AG04449 (cell line): ENCODE results near the gene ADAMTS15.
A peak's percentile ranks its signal among the peaks of the same experiment; 100 is the strongest.

Experiments used
- CTCF ChIA-PET: fragments of 350-600 bp; formaldehyde crosslinking; extraction: SDS; loops from one replicate; lab custom pipeline; 2021; ENCODE audit warnings: antibody characterized with exemption; lab: Yijun Ruan, JAX
- POLR2A ChIA-PET: fragments of 400-600, 350-600 bp; formaldehyde crosslinking; extraction: SDS; loops from one replicate; lab custom pipeline; 2020; ENCODE audit warnings: antibody characterized with exemption, inconsistent platforms; lab: Yijun Ruan, JAX
- DNase-seq: peaks from one replicate; pipeline ENCODE4 v3.0.0-alpha.2; 2010; ENCODE audit warnings: low read depth, low spot score
- H3K4me3 ChIP-seq: 2 replicates; pipeline ENCODE4 v1.5.1; 2011; ENCODE audit warnings: low read depth, mild to moderate bottlenecking, control low read depth, low read length
- TF ChIP-seq, protein P1 (sequence below): IDR thresholded peaks from one replicate; pipeline ENCODE4 v1.5.1; 2011; ENCODE audit warnings: mild to moderate bottlenecking, moderate library complexity, low read length, control low read depth, inconsistent platforms; ENCODE audit not compliant: insufficient read depth; ENCODE audit errors: missing control alignments

The ADAMTS15 gene

GRCh38 chr11:130429983-130430382 is 18.5 kb upstream of the ADAMTS15 start:
- CTCF ChIA-PET, result interaction anchor here (1.5 to 21.6 kb wide), 10 partner anchors 14 to 550 kb away, joined by 3 to 1136 read pairs (median 70); partner anchors contain the start of gene SNX19

GRCh38 chr11:130431331-130431773 is 17.1 kb upstream of the ADAMTS15 start:
- CTCF ChIA-PET, result interaction anchor here (0.6 to 21.6 kb wide), 36 partner anchors 10 to 548 kb away, joined by 3 to 1136 read pairs (median 5); partner anchors contain the start of genes ADAMTS15 and SNX19
- no peak for DNase-seq
- no peak overlapping the region for H3K4me3 ChIP-seq
- POLR2A ChIA-PET, result interaction anchor here (0.8 to 1.0 kb wide), 2 partner anchors 432 to 485 kb away, joined by 3 read pairs; partner anchors contain the start of gene SNX19
- TF ChIP-seq, protein P1, sequence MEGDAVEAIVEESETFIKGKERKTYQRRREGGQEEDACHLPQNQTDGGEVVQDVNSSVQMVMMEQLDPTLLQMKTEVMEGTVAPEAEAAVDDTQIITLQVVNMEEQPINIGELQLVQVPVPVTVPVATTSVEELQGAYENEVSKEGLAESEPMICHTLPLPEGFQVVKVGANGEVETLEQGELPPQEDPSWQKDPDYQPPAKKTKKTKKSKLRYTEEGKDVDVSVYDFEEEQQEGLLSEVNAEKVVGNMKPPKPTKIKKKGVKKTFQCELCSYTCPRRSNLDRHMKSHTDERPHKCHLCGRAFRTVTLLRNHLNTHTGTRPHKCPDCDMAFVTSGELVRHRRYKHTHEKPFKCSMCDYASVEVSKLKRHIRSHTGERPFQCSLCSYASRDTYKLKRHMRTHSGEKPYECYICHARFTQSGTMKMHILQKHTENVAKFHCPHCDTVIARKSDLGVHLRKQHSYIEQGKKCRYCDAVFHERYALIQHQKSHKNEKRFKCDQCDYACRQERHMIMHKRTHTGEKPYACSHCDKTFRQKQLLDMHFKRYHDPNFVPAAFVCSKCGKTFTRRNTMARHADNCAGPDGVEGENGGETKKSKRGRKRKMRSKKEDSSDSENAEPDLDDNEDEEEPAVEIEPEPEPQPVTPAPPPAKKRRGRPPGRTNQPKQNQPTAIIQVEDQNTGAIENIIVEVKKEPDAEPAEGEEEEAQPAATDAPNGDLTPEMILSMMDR, result peak; percentile 68

More at GRCh38 chr11:130429983-130430382, 18.5 kb upstream of the ADAMTS15 start:
- no peak for DNase-seq
- POLR2A ChIA-PET, result no interaction called here
- H3K4me3 ChIP-seq, result no peak overlapping the region
- TF ChIP-seq, protein P1, result no peak

DNA sequence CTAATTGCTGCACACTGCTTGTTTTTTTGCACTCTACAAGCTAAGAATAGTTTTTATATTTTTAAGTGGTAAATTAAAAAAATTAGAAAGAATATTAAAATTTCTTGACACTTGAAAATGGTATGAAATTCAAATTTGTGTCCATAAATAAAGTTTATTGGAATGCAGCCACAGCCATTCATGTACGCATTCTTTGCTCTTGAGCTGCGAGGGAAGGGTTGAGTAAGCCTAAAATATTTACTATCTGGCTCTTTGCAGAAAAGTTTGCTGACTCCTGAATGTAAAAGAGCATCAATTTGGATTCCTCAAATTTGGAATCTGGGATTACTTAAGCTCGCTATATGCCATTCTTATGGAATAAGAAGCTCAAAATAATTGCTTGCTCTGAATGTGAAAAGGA is 16.6 kb upstream of the ADAMTS15 start:
- POLR2A ChIA-PET, result interaction anchor here (0.8 to 1.0 kb wide), 2 partner anchors 431 to 485 kb away, joined by 3 read pairs; partner anchors contain the start of gene SNX19
- TF ChIP-seq, protein P1, result no peak
- no peak overlapping the region for H3K4me3 ChIP-seq
- DNase-seq, result no peak
- CTCF ChIA-PET, result interaction anchor here (0.6 to 21.6 kb wide), 33 partner anchors 8 to 1253 kb away, joined by 3 to 1136 read pairs (median 5); partner anchors contain the start of genes ADAMTS15 and SNX19

DNA sequence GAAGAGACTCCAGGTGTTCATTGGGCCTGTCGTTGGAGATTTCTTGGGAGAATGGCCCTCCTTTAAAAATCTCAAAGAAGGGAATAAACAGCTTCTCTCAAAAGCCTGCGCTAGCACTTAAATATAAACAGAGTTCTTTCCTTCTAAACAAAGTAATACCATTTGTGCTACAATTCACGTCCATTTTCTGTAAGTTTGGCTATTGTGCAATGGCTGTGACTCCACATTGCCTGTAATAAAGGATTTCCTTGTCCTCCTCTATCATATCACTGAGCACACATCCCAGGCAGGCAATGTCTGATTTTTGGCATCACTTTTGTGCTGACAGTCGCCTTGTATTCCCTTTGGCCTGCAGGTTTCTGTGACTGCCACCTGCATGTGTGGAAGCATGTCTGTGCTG is 15.1 kb upstream of the ADAMTS15 start:
- no peak for DNase-seq
- CTCF ChIA-PET, result interaction anchor here (0.8 to 21.6 kb wide), 29 partner anchors 9 to 548 kb away, joined by 3 to 1136 read pairs (median 7); partner anchors contain the start of genes ADAMTS15 and SNX19
- H3K4me3 ChIP-seq, result no peak overlapping the region
- POLR2A ChIA-PET, result no interaction called here
- TF ChIP-seq, protein P1, result no peak

DNA sequence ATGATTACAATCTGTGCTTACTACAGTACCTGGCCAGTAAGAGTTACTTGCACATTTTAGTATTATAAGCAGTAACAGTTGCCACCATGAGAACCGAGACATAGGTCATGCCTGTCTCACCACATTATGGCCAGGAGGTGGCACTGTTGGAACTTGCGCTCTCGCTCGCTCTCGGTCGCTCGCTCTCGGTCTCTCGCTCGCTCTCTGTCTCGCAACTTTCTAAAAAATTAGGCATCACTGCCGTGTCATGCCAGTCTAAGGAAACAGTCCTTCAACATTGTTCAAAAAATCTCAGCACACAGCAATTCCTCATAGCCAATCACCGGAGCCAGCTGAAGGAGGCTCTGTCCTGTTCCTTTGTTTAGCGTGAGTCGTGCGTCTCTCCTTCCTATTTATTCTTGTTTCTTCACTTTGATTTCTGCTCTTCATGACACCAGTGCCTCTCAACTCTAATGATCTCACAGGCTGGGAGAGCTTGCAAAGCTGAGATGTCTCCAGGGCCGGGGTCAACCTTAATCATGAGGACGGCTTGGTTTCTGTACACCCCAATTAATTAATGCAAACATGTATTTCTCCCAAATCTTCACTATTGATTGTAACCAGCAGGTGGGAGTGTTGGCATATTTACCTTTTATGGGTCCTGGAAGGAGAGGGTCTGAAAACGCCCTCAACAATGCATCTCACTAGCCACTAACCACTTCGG is 13.8 kb upstream of the ADAMTS15 start:
- TF ChIP-seq, protein P1, result peak; percentile 89
- ChIA-PET CTCF (interaction anchor here (0.7 to 21.6 kb wide), 56 partner anchors 9 to 482 kb away, joined by 3 to 1136 read pairs (median 4); partner anchors contain the start of genes ADAMTS15 and SNX19), POLR2A (no interaction called here)
- peak overlapping the region; percentile 65 for H3K4me3 ChIP-seq
- DNase-seq, result no peak

DNA sequence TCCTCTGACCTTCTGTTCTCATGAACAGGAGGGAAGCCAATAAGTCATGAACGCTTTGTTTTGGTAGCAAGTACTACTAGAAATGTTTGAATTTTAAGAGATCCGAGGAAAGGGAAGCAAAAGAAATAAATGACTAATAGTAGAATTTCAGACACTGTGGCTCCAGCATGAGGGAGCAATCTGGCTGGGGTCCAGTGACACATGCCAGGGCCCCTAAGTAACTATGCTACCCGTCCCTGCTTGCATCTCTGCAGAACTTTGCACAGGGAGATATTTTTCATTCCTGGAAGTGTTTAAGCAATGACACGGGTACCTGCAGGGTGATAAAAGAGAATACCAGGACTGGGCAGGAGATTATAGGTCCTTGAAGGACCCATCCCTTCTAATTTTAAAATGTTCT is 12.8 kb upstream of the ADAMTS15 start:
- no peak for DNase-seq
- ChIA-PET POLR2A (no interaction called here), CTCF (interaction anchor here (0.7 to 21.6 kb wide), 40 partner anchors 8 to 481 kb away, joined by 3 to 1136 read pairs (median 5); partner anchors contain the start of genes ADAMTS15 and SNX19)
- H3K4me3 ChIP-seq, result no peak overlapping the region
- TF ChIP-seq, protein P1, result no peak
